ENCODE results near the gene MARCHF2.

DNA sequence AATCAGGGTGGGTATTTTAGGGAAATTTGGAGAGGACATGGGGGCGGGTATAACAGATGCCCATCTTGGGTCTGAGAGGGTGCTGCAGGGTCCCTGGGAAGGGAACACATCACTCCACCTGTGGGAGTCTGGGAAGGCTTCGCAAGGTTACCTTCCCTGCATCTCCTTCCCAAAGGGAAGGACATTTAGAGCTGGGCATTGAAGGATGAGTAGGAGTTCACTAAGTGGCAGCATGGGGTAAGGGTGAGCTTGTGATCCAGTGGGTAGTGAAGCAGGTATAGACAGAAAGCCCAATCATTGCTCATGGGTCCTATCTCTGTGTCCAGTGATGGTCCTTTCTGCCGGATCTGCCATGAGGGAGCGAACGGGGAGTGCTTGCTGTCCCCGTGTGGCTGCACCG is 13.2 kb downstream of the MARCHF2 start:
- no peak for TF ChIP-seq TAF1 (IDR thresholded peaks at IDR 0.05; ENCODE audit: low read depth)
- TF ChIP-seq, protein P1, sequence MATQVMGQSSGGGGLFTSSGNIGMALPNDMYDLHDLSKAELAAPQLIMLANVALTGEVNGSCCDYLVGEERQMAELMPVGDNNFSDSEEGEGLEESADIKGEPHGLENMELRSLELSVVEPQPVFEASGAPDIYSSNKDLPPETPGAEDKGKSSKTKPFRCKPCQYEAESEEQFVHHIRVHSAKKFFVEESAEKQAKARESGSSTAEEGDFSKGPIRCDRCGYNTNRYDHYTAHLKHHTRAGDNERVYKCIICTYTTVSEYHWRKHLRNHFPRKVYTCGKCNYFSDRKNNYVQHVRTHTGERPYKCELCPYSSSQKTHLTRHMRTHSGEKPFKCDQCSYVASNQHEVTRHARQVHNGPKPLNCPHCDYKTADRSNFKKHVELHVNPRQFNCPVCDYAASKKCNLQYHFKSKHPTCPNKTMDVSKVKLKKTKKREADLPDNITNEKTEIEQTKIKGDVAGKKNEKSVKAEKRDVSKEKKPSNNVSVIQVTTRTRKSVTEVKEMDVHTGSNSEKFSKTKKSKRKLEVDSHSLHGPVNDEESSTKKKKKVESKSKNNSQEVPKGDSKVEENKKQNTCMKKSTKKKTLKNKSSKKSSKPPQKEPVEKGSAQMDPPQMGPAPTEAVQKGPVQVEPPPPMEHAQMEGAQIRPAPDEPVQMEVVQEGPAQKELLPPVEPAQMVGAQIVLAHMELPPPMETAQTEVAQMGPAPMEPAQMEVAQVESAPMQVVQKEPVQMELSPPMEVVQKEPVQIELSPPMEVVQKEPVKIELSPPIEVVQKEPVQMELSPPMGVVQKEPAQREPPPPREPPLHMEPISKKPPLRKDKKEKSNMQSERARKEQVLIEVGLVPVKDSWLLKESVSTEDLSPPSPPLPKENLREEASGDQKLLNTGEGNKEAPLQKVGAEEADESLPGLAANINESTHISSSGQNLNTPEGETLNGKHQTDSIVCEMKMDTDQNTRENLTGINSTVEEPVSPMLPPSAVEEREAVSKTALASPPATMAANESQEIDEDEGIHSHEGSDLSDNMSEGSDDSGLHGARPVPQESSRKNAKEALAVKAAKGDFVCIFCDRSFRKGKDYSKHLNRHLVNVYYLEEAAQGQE (IDR thresholded peaks at IDR 0.05; ENCODE audit: low read depth) = no peak
- TF ChIP-seq, protein P2, sequence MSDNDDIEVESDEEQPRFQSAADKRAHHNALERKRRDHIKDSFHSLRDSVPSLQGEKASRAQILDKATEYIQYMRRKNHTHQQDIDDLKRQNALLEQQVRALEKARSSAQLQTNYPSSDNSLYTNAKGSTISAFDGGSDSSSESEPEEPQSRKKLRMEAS (IDR thresholded peaks at IDR 0.05) = no peak
- TF ChIP-seq CEBPB (IDR thresholded peaks at IDR 0.05) = no peak
- TF ChIP-seq ZBTB7A (IDR thresholded peaks at IDR 0.05; ENCODE audit: low read depth) = no peak

All from Ishikawa (cell line).